HEK293 (cell line): ENCODE data around the gene CEBPE.

Experiments
- GLI4 ChIP-seq: fragments of 450-650 bp; formaldehyde crosslinking; IDR thresholded peaks from 2 replicates; pipeline ENCODE4 v1.5.1; 2016; ENCODE audit warnings: missing biosample characterization, missing genetic modification characterization
- HIC1 ChIP-seq: fragments of 450-650 bp; formaldehyde crosslinking; IDR thresholded peaks from 2 replicates; pipeline ENCODE4 v1.5.1; 2016; ENCODE audit warnings: missing biosample characterization, missing genetic modification characterization
- MZF1 ChIP-seq: fragments of 450-650 bp; formaldehyde crosslinking; IDR thresholded peaks from 2 replicates; pipeline ENCODE4 v1.5.1; 2017; ENCODE audit warnings: missing biosample characterization, missing genetic modification characterization, borderline replicate concordance
- PATZ1 ChIP-seq: fragments of 450-650 bp; formaldehyde crosslinking; IDR thresholded peaks from 2 replicates; pipeline ENCODE4 v1.5.1; 2016; ENCODE audit warnings: missing biosample characterization, missing genetic modification characterization
- PRDM10 ChIP-seq: fragments of 450-650 bp; formaldehyde crosslinking; IDR thresholded peaks from 2 replicates; pipeline ENCODE4 v1.5.1; 2016; ENCODE audit warnings: missing biosample characterization, missing genetic modification characterization
- PRDM6 ChIP-seq: fragments of 450-650 bp; formaldehyde crosslinking; IDR thresholded peaks from 2 replicates; pipeline ENCODE4 v1.5.1; 2017; ENCODE audit warnings: missing biosample characterization, missing genetic modification characterization
- RBAK ChIP-seq: fragments of 450-650 bp; formaldehyde crosslinking; IDR thresholded peaks from 2 replicates; pipeline ENCODE4 v1.5.1; 2016; ENCODE audit warnings: missing biosample characterization, missing genetic modification characterization
- REPIN1 ChIP-seq: fragments of 450-650 bp; formaldehyde crosslinking; IDR thresholded peaks from 2 replicates; pipeline ENCODE4 v1.5.1; 2017; ENCODE audit warnings: missing biosample characterization, missing genetic modification characterization, low read depth
- YY2 ChIP-seq: fragments of 450-650 bp; formaldehyde crosslinking; IDR thresholded peaks from 2 replicates; pipeline ENCODE4 v1.5.1; 2016; ENCODE audit warnings: missing biosample characterization, missing genetic modification characterization
- ZEB2 ChIP-seq: fragments of 450-650 bp; formaldehyde crosslinking; IDR thresholded peaks from 2 replicates; pipeline ENCODE4 v1.5.1; 2016; ENCODE audit warnings: missing biosample characterization, missing genetic modification characterization
- ZFP3 ChIP-seq: fragments of 450-650 bp; formaldehyde crosslinking; IDR thresholded peaks from 2 replicates; pipeline ENCODE4 v1.5.1; 2016; ENCODE audit warnings: low read depth, missing biosample characterization, missing genetic modification characterization
- ZNF280D ChIP-seq: fragments of 450-650 bp; formaldehyde crosslinking; IDR thresholded peaks from 2 replicates; pipeline ENCODE4 v1.5.1; 2016; ENCODE audit warnings: missing biosample characterization, missing genetic modification characterization
- ZNF501 ChIP-seq: fragments of 450-650 bp; formaldehyde crosslinking; IDR thresholded peaks from 2 replicates; pipeline ENCODE4 v1.5.1; 2016; ENCODE audit warnings: missing biosample characterization, missing genetic modification characterization
- ZNF549 ChIP-seq: fragments of 450-650 bp; IDR thresholded peaks from 2 replicates; pipeline ENCODE4 v1.5.1; 2018; ENCODE audit warnings: missing biosample characterization, missing genetic modification characterization, mild to moderate bottlenecking, inconsistent platforms, moderate library complexity
- ZNF600 ChIP-seq: fragments of 450-650 bp; formaldehyde crosslinking; IDR thresholded peaks from 2 replicates; pipeline ENCODE4 v1.5.1; 2016; ENCODE audit warnings: missing biosample characterization, missing genetic modification characterization
- ZNF623 ChIP-seq: fragments of 450-650 bp; formaldehyde crosslinking; IDR thresholded peaks from 2 replicates; pipeline ENCODE4 v1.5.1; 2016; ENCODE audit warnings: missing biosample characterization, missing genetic modification characterization
- ZNF639 ChIP-seq: fragments of 450-650 bp; formaldehyde crosslinking; IDR thresholded peaks from 2 replicates; pipeline ENCODE4 v1.5.1; 2016; ENCODE audit warnings: missing biosample characterization, missing genetic modification characterization
- ZNF645 ChIP-seq: fragments of 450-650 bp; formaldehyde crosslinking; IDR thresholded peaks from 2 replicates; pipeline ENCODE4; 2016; ENCODE audit warnings: missing biosample characterization, missing genetic modification characterization
- ZNF658 ChIP-seq: fragments of 450-650 bp; formaldehyde crosslinking; IDR thresholded peaks from 2 replicates; pipeline ENCODE4; 2016; ENCODE audit warnings: missing biosample characterization, missing genetic modification characterization
- ZNF660 ChIP-seq: fragments of 450-650 bp; IDR thresholded peaks from 2 replicates; pipeline ENCODE4 v1.5.1; 2018; ENCODE audit warnings: missing biosample characterization, mild to moderate bottlenecking, missing genetic modification characterization
- ZNF670 ChIP-seq: fragments of 450-650 bp; formaldehyde crosslinking; IDR thresholded peaks from 2 replicates; pipeline ENCODE4 v1.5.1; 2016; ENCODE audit warnings: missing biosample characterization, missing genetic modification characterization, low read depth
- ZNF76 ChIP-seq: fragments of 450-650 bp; formaldehyde crosslinking; IDR thresholded peaks from 2 replicates; pipeline ENCODE4; 2016; ENCODE audit warnings: low read depth, missing biosample characterization, missing genetic modification characterization, borderline replicate concordance

The CEBPE gene

GRCh38 chr14:23093991-23094665 lies 24.9 kb downstream of the CEBPE start (continued):
- peak; percentile 48; the same call in 1 of the 2 replicates for TF ChIP-seq ZNF639 (tag by site-specific recombination)
- no peak for TF ChIP-seq YY2 (tag by site-specific recombination)
- TF ChIP-seq PRDM6: no peak
- no peak for TF ChIP-seq ZNF280D (tag by site-specific recombination)
- no peak for TF ChIP-seq ZNF658 (tag by site-specific recombination)
- no peak for TF ChIP-seq ZNF670 (tag by site-specific recombination)
- peak; percentile 14; the same call in 1 of the 2 replicates for TF ChIP-seq ZEB2 (tag by site-specific recombination)
- TF ChIP-seq ZNF600 (tag by site-specific recombination): peak; percentile 42; the same call in 1 of the 2 replicates
- peak; percentile 72 for TF ChIP-seq PATZ1
- no peak for TF ChIP-seq HIC1
- no peak for TF ChIP-seq RBAK (tag by site-specific recombination)
- TF ChIP-seq PRDM10 (tag by site-specific recombination): peak; percentile 62; the same call in 1 of the 2 replicates
- TF ChIP-seq ZNF660 (tag by site-specific recombination): no peak
- no peak for TF ChIP-seq GLI4 (tag by site-specific recombination)
- no peak for TF ChIP-seq ZFP3 (tag by site-specific recombination)
- no peak for TF ChIP-seq ZNF549 (tag by site-specific recombination)
- TF ChIP-seq MZF1 (tag by site-specific recombination): no peak
- TF ChIP-seq ZNF76 (tag by site-specific recombination): 0 out of 2 replicates have a peak, but pooled peaks have one; percentile 9
- no peak for TF ChIP-seq ZNF501 (tag by site-specific recombination)
- no peak for TF ChIP-seq ZNF623 (tag by site-specific recombination)
- no peak for TF ChIP-seq REPIN1
- no peak for TF ChIP-seq ZNF645
